Measurements from ENCODE around the gene PSD2. TPM values are rescaled to one million over a fixed set of nuclear protein-coding genes. Genes with fewer than 3 reads are reported as not detected.

Gene PSD2
- total and polyA plus RNA-seq, 2 of the 13 experiments (the other 11 are each of a cell fraction or from before 2014, with no cell fraction given) = 0.07 TPM; not detected in 1

DNA sequence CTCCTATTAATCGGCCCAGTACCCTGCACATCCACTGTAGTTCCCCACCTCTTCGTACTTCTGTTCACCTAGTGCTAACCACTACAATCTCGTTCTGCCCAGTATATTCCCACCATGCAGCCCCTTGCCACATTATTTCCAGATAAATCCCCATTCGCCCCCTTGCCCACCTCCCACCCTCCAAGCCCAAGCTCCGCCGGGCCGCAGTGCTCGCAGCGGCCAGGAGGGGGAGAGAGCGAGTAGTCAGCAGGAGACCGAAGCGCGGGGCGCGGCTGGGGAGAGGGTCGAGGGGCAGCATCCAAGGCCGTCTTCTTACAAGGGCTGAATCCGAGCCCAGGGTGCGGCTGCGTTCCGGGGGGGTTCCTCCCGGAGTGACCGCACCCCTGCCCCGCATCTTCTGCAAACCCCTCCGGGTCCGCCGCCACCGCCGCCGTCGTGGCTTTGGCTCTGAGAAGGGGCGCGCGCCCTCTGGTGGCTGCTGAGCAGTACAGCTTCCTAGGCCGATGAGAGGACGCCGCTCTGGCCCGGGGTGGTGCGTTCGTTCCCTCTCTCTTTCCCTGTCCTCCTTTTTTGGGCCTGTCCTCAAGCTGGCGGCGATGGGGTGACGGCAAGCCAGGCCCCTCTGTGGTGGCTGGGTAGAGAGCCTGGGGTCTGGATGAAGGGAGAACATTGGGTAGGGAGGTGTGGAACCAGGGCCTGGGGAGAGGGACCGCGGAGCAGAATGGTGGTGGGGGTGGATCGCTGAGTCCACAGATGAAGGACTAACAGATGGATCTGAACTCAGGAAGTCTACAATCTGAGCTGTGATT lies 30.0 kb upstream of the PSD2 start (continued):
- peak; percentile 24; the same call in 1 of the 2 replicates for TF ChIP-seq ZBTB20 (CRISPR knock-in tag; IDR thresholded peaks at IDR 0.05; ENCODE audit: borderline replicate concordance, low read depth)
- TF ChIP-seq RBM39 (IDR thresholded peaks at IDR 0.05; ENCODE audit: low read depth, low read length, poor library complexity, severe bottlenecking) = peak; percentile 79
- TF ChIP-seq, protein P1, sequence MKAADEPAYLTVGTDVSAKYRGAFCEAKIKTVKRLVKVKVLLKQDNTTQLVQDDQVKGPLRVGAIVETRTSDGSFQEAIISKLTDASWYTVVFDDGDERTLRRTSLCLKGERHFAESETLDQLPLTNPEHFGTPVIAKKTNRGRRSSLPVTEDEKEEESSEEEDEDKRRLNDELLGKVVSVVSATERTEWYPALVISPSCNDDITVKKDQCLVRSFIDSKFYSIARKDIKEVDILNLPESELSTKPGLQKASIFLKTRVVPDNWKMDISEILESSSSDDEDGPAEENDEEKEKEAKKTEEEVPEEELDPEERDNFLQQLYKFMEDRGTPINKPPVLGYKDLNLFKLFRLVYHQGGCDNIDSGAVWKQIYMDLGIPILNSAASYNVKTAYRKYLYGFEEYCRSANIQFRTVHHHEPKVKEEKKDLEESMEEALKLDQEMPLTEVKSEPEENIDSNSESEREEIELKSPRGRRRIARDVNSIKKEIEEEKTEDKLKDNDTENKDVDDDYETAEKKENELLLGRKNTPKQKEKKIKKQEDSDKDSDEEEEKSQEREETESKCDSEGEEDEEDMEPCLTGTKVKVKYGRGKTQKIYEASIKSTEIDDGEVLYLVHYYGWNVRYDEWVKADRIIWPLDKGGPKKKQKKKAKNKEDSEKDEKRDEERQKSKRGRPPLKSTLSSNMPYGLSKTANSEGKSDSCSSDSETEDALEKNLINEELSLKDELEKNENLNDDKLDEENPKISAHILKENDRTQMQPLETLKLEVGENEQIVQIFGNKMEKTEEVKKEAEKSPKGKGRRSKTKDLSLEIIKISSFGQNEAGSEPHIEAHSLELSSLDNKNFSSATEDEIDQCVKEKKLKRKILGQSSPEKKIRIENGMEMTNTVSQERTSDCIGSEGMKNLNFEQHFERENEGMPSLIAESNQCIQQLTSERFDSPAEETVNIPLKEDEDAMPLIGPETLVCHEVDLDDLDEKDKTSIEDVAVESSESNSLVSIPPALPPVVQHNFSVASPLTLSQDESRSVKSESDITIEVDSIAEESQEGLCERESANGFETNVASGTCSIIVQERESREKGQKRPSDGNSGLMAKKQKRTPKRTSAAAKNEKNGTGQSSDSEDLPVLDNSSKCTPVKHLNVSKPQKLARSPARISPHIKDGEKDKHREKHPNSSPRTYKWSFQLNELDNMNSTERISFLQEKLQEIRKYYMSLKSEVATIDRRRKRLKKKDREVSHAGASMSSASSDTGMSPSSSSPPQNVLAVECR (CRISPR knock-in tag; IDR thresholded peaks at IDR 0.05; ENCODE audit: borderline replicate concordance) = peak; percentile 77; the same call in 1 of the 2 replicates
- TF ChIP-seq GPBP1L1 (CRISPR knock-in tag; IDR thresholded peaks at IDR 0.05) = no peak
- 0 out of 2 replicates have a peak, but pooled peaks have one; percentile 22 for TF ChIP-seq ZNF274 (CRISPR knock-in tag; IDR thresholded peaks at IDR 0.05)
- no peak for TF ChIP-seq NFE2L1 (CRISPR knock-in tag; IDR thresholded peaks at IDR 0.05; ENCODE audit: borderline replicate concordance)
- peak; percentile 63; the same call in 1 of the 2 replicates for TF ChIP-seq MEF2D (CRISPR knock-in tag; IDR thresholded peaks at IDR 0.05)
- TF ChIP-seq ZNF281 (CRISPR knock-in tag; IDR thresholded peaks at IDR 0.05; ENCODE audit: borderline replicate concordance) = no peak
- no peak for TF ChIP-seq RFX3 (CRISPR knock-in tag; IDR thresholded peaks at IDR 0.05)
- no peak for TF ChIP-seq ZNF101 (CRISPR knock-in tag; IDR thresholded peaks at IDR 0.05; ENCODE audit: borderline replicate concordance, low read depth)
- TF ChIP-seq, protein P2, sequence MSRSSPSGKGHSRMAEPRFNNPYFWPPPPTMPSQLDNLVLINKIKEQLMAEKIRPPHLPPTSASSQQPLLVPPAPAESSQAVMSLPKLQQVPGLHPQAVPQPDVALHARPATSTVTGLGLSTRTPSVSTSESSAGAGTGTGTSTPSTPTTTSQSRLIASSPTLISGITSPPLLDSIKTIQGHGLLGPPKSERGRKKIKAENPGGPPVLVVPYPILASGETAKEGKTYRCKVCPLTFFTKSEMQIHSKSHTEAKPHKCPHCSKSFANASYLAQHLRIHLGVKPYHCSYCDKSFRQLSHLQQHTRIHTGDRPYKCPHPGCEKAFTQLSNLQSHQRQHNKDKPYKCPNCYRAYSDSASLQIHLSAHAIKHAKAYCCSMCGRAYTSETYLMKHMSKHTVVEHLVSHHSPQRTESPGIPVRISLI (CRISPR knock-in tag; IDR thresholded peaks at IDR 0.05; ENCODE audit: borderline replicate concordance) = no peak
- TF ChIP-seq ZNF432 (CRISPR knock-in tag; IDR thresholded peaks at IDR 0.05; ENCODE audit: borderline replicate concordance) = no peak
- TF ChIP-seq, protein P3, sequence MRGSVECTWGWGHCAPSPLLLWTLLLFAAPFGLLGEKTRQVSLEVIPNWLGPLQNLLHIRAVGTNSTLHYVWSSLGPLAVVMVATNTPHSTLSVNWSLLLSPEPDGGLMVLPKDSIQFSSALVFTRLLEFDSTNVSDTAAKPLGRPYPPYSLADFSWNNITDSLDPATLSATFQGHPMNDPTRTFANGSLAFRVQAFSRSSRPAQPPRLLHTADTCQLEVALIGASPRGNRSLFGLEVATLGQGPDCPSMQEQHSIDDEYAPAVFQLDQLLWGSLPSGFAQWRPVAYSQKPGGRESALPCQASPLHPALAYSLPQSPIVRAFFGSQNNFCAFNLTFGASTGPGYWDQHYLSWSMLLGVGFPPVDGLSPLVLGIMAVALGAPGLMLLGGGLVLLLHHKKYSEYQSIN (CRISPR knock-in tag; IDR thresholded peaks at IDR 0.05; ENCODE audit: borderline replicate concordance) = no peak
- TF ChIP-seq PHF21A (CRISPR knock-in tag; IDR thresholded peaks at IDR 0.05) = 0 out of 2 replicates have a peak, but pooled peaks have one; percentile 46
- TF ChIP-seq ZNF235 (CRISPR knock-in tag; IDR thresholded peaks at IDR 0.05; ENCODE audit: borderline replicate concordance) = peak; percentile 46; the same call in 1 of the 2 replicates
- TF ChIP-seq ZNF557 (CRISPR knock-in tag; IDR thresholded peaks at IDR 0.05) = no peak
- TF ChIP-seq ZSCAN22 (CRISPR knock-in tag; IDR thresholded peaks at IDR 0.05) = no peak

Measured in HepG2 (cell line).